ENCODE results near the gene ZNF622. TPM values are rescaled to one million over a fixed set of nuclear protein-coding genes. Genes with fewer than 3 reads are reported as not detected.

ZNF622 gene
- total RNA-seq, 3 donors from 2014 or later (not counting 1 experiment from before 2014, with no cell fraction given), result 36.3 to 45.9 (median 42.9) TPM

- TF ChIP-seq, protein P1, sequence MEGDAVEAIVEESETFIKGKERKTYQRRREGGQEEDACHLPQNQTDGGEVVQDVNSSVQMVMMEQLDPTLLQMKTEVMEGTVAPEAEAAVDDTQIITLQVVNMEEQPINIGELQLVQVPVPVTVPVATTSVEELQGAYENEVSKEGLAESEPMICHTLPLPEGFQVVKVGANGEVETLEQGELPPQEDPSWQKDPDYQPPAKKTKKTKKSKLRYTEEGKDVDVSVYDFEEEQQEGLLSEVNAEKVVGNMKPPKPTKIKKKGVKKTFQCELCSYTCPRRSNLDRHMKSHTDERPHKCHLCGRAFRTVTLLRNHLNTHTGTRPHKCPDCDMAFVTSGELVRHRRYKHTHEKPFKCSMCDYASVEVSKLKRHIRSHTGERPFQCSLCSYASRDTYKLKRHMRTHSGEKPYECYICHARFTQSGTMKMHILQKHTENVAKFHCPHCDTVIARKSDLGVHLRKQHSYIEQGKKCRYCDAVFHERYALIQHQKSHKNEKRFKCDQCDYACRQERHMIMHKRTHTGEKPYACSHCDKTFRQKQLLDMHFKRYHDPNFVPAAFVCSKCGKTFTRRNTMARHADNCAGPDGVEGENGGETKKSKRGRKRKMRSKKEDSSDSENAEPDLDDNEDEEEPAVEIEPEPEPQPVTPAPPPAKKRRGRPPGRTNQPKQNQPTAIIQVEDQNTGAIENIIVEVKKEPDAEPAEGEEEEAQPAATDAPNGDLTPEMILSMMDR (IDR thresholded peaks at IDR 0.05), result no peak
- intact Hi-C loops (cut with micrococcal nuclease), result no loop called here
- Histone ChIP-seq H3K4me1 (ENCODE audit: control insufficient read depth, insufficient read depth, low read length) (no peaks in the 10 kb centered on the region), H3K4me3 (ENCODE audit: low read length) (no peak overlapping the region), H3K36me3 (ENCODE audit: control insufficient read depth, insufficient read depth, low read length) (no peaks in the 10 kb centered on the region), H3K27ac (ENCODE audit: low read length) (no peak overlapping the region), H3K27me3 (ENCODE audit: control insufficient read depth, insufficient read depth, low read length) (no peaks in the 10 kb centered on the region), H3K9me3 (ENCODE audit: control insufficient read depth, insufficient read depth, low read length) (no peaks in the 10 kb centered on the region)
- DNase-seq (no peak), ATAC-seq (no peak)
- H3K9me3 Mint-ChIP-seq, result no peaks in the 10 kb centered on the region
- no peaks in the 10 kb centered on the region for H3K36me3 Mint-ChIP-seq
- no peak overlapping the region for H3K4me3 Mint-ChIP-seq
- H3K4me1 Mint-ChIP-seq, result no peaks in the 10 kb centered on the region
- no peak overlapping the region for H3K27ac Mint-ChIP-seq
- H3K27me3 Mint-ChIP-seq (ENCODE audit: low read depth in 2 of 2), result peaks cover 0 to 7% of the 10 kb centered on the region in 2 donors
These were observed 42.1 kb upstream of the ZNF622 start for GRCh38 chr5:16507716-16508115.

- no peak overlapping the region for H3K27ac ChIP-seq (ENCODE audit: low read length)
- H3K27ac Mint-ChIP-seq, result no peak overlapping the region
- H3K9me3 ChIP-seq (ENCODE audit: control insufficient read depth, insufficient read depth, low read length), result no peaks in the 10 kb centered on the region
- H3K4me1 ChIP-seq (ENCODE audit: control insufficient read depth, insufficient read depth, low read length), result no peaks in the 10 kb centered on the region
- no peak for ATAC-seq
- no peak overlapping the region for H3K4me3 Mint-ChIP-seq
- H3K4me1 Mint-ChIP-seq, result no peaks in the 10 kb centered on the region
- TF ChIP-seq, protein P1 (IDR thresholded peaks at IDR 0.05), result no peak
- H3K27me3 ChIP-seq (ENCODE audit: control insufficient read depth, insufficient read depth, low read length), result no peaks in the 10 kb centered on the region
- no peak for DNase-seq
- no peak overlapping the region for H3K4me3 ChIP-seq (ENCODE audit: low read length)
- WGBS (ENCODE audit: insufficient coverage), result 90% methylated on average over 6 of the region's 6 CpGs
- H3K9me3 Mint-ChIP-seq, result no peaks in the 10 kb centered on the region
- peaks cover 0 to 7% of the 10 kb centered on the region in 2 donors for H3K27me3 Mint-ChIP-seq (ENCODE audit: low read depth in 2 of 2)
- intact Hi-C loops (cut with micrococcal nuclease), result no loop called here
- no peaks in the 10 kb centered on the region for H3K36me3 ChIP-seq (ENCODE audit: control insufficient read depth, insufficient read depth, low read length)
- no peaks in the 10 kb centered on the region for H3K36me3 Mint-ChIP-seq
These were observed 40.3 kb upstream of the ZNF622 start for GRCh38 chr5:16505904-16506303.

DNA sequence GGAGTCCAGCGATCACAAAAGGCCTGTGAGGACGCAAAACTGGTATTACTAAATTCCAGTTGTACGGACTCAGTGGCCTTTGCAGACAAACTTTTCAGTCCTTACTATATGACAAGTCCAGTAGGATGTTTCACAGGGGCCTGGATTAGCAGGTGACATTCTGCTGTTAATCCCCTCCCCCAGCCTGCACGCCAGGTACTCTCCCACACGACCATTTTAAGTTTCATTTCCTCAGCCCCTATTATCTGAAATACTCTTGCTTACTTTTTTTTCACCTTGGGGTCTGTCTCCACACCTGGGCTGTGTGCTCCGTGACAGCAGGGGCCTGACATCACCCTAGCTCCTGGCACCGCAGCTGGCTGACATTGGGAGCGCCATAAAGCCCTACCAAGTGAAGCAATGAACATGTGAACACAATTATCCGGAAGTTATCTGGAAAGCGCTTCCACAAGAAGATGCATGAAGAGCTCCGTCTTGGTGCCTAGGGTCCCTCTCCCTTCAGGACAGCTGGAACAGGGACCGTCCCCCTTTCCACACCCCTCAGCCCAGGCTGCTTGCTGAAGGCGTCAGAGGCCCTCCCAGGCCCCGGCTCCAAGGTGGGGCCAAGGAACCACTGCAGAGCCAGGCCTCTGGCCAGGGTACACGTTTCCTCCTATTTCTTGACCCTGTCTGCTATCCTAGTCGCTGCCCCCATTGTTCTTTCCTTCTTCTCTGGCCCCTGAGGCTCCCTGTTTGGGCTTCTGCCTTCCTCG, 39.7 kb upstream of the ZNF622 start:
- ATAC-seq, result no peak
- Histone ChIP-seq H3K27me3 (ENCODE audit: control insufficient read depth, insufficient read depth, low read length) (no peaks in the 10 kb centered on the region), H3K9me3 (ENCODE audit: control insufficient read depth, insufficient read depth, low read length) (no peaks in the 10 kb centered on the region), H3K36me3 (ENCODE audit: control insufficient read depth, insufficient read depth, low read length) (no peaks in the 10 kb centered on the region), H3K4me1 (ENCODE audit: control insufficient read depth, insufficient read depth, low read length) (no peaks in the 10 kb centered on the region), H3K4me3 (ENCODE audit: low read length) (no peak overlapping the region), H3K27ac (ENCODE audit: low read length) (no peak overlapping the region)
- no peak for DNase-seq
- 87% methylated on average over 17 of the region's 17 CpGs for WGBS (ENCODE audit: insufficient coverage)
- H3K4me1 Mint-ChIP-seq, result no peaks in the 10 kb centered on the region
- TF ChIP-seq, protein P1 (IDR thresholded peaks at IDR 0.05), result no peak
- H3K9me3 Mint-ChIP-seq, result no peaks in the 10 kb centered on the region
- H3K36me3 Mint-ChIP-seq, result no peaks in the 10 kb centered on the region
- intact Hi-C loops (cut with micrococcal nuclease), result no loop called here
- no peak overlapping the region for H3K27ac Mint-ChIP-seq
- H3K27me3 Mint-ChIP-seq (ENCODE audit: low read depth in 2 of 2), result peaks cover 0 to 7% of the 10 kb centered on the region in 2 donors
- no peak overlapping the region for H3K4me3 Mint-ChIP-seq

DNA sequence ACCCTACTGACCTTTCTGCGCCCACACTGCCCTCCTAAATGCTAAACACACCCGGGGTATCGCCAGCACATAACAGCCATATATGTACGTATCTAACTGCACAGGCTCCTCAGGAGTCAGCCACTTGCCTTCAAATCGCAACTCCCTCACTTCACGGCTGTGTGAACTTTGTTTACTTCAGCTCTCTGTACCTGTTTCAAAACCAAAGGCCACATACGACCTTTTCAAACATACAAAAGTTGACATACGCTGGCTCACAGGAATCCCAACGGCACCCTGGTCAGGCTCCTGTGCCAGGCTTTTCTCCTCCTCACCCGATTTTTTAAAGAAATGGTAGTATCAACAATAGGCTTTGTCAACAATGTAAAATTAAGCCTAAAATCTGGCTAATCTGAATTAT, 39.0 kb upstream of the ZNF622 start:
- Mint-ChIP-seq H3K27ac (no peak overlapping the region), H3K9me3 (no peaks in the 10 kb centered on the region), H3K36me3 (no peaks in the 10 kb centered on the region), H3K4me1 (no peaks in the 10 kb centered on the region), H3K27me3 (ENCODE audit: low read depth in 2 of 2) (peaks cover 0 to 7% of the 10 kb centered on the region in 2 donors), H3K4me3 (no peak overlapping the region)
- no peaks in the 10 kb centered on the region for H3K27me3 ChIP-seq (ENCODE audit: control insufficient read depth, insufficient read depth, low read length)
- no peak for DNase-seq
- no peaks in the 10 kb centered on the region for H3K4me1 ChIP-seq (ENCODE audit: control insufficient read depth, insufficient read depth, low read length)
- no peaks in the 10 kb centered on the region for H3K9me3 ChIP-seq (ENCODE audit: control insufficient read depth, insufficient read depth, low read length)
- no peak overlapping the region for H3K4me3 ChIP-seq (ENCODE audit: low read length)
- intact Hi-C loops (cut with micrococcal nuclease), result no loop called here
- whole genome bisulfite sequencing (ENCODE audit: insufficient coverage), result 92% methylated on average over 9 of the region's 10 CpGs
- no peak for ATAC-seq
- H3K27ac ChIP-seq (ENCODE audit: low read length), result no peak overlapping the region
- no peaks in the 10 kb centered on the region for H3K36me3 ChIP-seq (ENCODE audit: control insufficient read depth, insufficient read depth, low read length)
- TF ChIP-seq, protein P1 (IDR thresholded peaks at IDR 0.05), result no peak
